HepG2 (cell line): ENCODE data around the gene CHST14. TPM values are rescaled to one million over a fixed set of nuclear protein-coding genes. Genes with fewer than 3 reads are reported as not detected.
A peak's percentile ranks its signal among the peaks of the same experiment; 100 is the strongest.

Experiments used
- ATAC-seq: fragments of 200-7000 bp; cut with Tn5 transposase; 3 replicates; pipeline ENCODE4 v1.9.1; 2020; ENCODE audit warnings: mild to moderate bottlenecking, moderate library complexity
- Bru-seq: library from RNA; stranded (reverse); fragments of 400-500 nt; gene quantifications from one replicate; lab custom pipeline; 2021; lab: Mats Ljungman, UMichigan
- BruChase-seq, 2 experiments: library from RNA; stranded (reverse); fragments of 400-500 nt; gene quantifications; one replicate each; lab custom pipeline; 2021; lab: Mats Ljungman, UMichigan
- BruUV-seq: library from RNA; stranded (reverse); fragments of 400-500 nt; replicated peaks from 2 replicates; lab custom pipeline; 2021; lab: Mats Ljungman, UMichigan
- CTCF ChIA-PET: fragments of 300-600 bp; formaldehyde crosslinking; extraction: SDS; loops from one replicate; lab custom pipeline; 2021; ENCODE audit warnings: low total read pairs, inconsistent platforms, low intra/inter-chr PET ratio; lab: Yijun Ruan, JAX
- POLR2A ChIA-PET: fragments of 350-600 bp; sonication (Branson Sonifier 250); formaldehyde crosslinking; loops from one replicate; lab custom pipeline; 2020; ENCODE audit warnings: antibody characterized with exemption, inconsistent platforms; lab: Yijun Ruan, JAX
- DNase-seq: peaks from one replicate; pipeline ENCODE4 v3.0.0-alpha.2; 2015; ENCODE audit warnings: low spot score
- FAIRE-seq: peaks from 3 replicates; lab custom pipeline; 2011; peaks lifted over from hg19 to GRCh38; lab: Jason Lieb, UNC
- H2AFZ ChIP-seq: one replicate; pipeline ENCODE4 v1.6.1; 2011; ENCODE audit warnings: low read length, inconsistent platforms
- H3K27ac ChIP-seq: fragments of 300-600 bp; 3 replicates; pipeline ENCODE4 v1.8.0; 2011; ENCODE audit warnings: mixed run types, mild to moderate bottlenecking, mixed read lengths, low read length, inconsistent platforms; ENCODE audit not compliant: insufficient read depth; ENCODE audit errors: extremely low read length
- H3K27me3 ChIP-seq, 2 experiments: fragments of 200-600 bp in 1 of 2; 2 replicates in 1 of 2; 3 replicates in 1 of 2; pipeline versions ENCODE4 v1.6.0 to v1.8.0; 2011; ENCODE audit warnings: low read length in 2 of 2, mild to moderate bottlenecking in 2 of 2, moderate library complexity in 2 of 2, inconsistent platforms in 1 of 2; ENCODE audit not compliant: insufficient read depth in 2 of 2, control insufficient read depth in 1 of 2
- H3K36me3 ChIP-seq, 2 experiments: fragments of 200-600 bp in 1 of 2; replicated peaks in 1 of 2; 2 replicates in 1 of 2; 3 replicates in 1 of 2; pipeline versions ENCODE4 v1.5.1 to v1.8.0; 2011; ENCODE audit warnings: low read length in 2 of 2, inconsistent platforms in 1 of 2; ENCODE audit not compliant: insufficient read depth in 2 of 2, control insufficient read depth in 1 of 2
- H3K4me1 ChIP-seq: 2 replicates; pipeline ENCODE4 v1.5.1; 2012; ENCODE audit warnings: low read length, inconsistent platforms; ENCODE audit not compliant: insufficient read depth
- H3K4me2 ChIP-seq: 2 replicates; pipeline ENCODE4 v1.6.0; 2011; ENCODE audit warnings: low read depth, low read length, inconsistent platforms
- H3K4me3 ChIP-seq, 3 experiments: fragments of 200-600 bp in 1 of 3; sonication (generic), shearing (Covaris generic) in 1 of 3; replicated peaks in 1 of 3; 2 replicates each; pipeline ENCODE4 v1.5.1; 2011 to 2016; ENCODE audit warnings: low read length in 3 of 3, inconsistent platforms in 2 of 3, low read depth in 2 of 3, mild to moderate bottlenecking in 2 of 3, control low read depth in 1 of 3, mixed read lengths in 1 of 3; ENCODE audit not compliant: insufficient read depth in 1 of 3
- H3K79me2 ChIP-seq: one replicate; pipeline ENCODE4 v1.6.1; 2011; ENCODE audit warnings: low read length, inconsistent platforms; ENCODE audit not compliant: insufficient read depth
- H3K9ac ChIP-seq: 2 replicates; pipeline ENCODE4 v1.6.0; 2011; ENCODE audit warnings: mild to moderate bottlenecking, low read depth, low read length, inconsistent platforms; ENCODE audit not compliant: insufficient read depth
- H3K9me3 ChIP-seq: 2 replicates; pipeline ENCODE4 v1.5.1; 2012; ENCODE audit warnings: mild to moderate bottlenecking, low read length
- H4K20me1 ChIP-seq: 2 replicates; pipeline ENCODE4 v1.6.0; 2011; ENCODE audit warnings: inconsistent platforms, mild to moderate bottlenecking, low read length, moderate library complexity; ENCODE audit not compliant: insufficient read depth
- AGO2 ChIP-seq: fragments of 200-400 bp; formaldehyde crosslinking; optimal IDR thresholded peaks from 2 replicates; pipeline ENCODE3; 2017; ENCODE audit warnings: mild to moderate bottlenecking, low read depth, low read length, moderate library complexity
- KMT2A ChIP-seq: sonication (generic); formaldehyde crosslinking; IDR thresholded peaks from 2 replicates; pipeline ENCODE4 v1.4.0; 2020; ENCODE audit warnings: missing genetic modification reagents
- NR2F1 ChIP-seq, 2 experiments: fragments of 450-650 bp in 1 of 2; formaldehyde crosslinking in 1 of 2; IDR thresholded peaks; 2 replicates each; pipeline versions ENCODE4 v1.5.0 to v1.6.1; 2016 to 2020; ENCODE audit warnings: mild to moderate bottlenecking in 1 of 2, missing compliant biosample characterization in 1 of 2, missing genetic modification reagents in 1 of 2, moderate library complexity in 1 of 2
- SP1 ChIP-seq, 2 experiments: fragments of 450-650 bp in 1 of 2; sonication (generic) in 1 of 2; formaldehyde crosslinking in 1 of 2; IDR thresholded peaks; 2 replicates each; pipeline versions ENCODE4 v1.4.0 to v1.6.1; 2016 to 2020; ENCODE audit warnings: missing genetic modification reagents in 1 of 2
- ZMYM4 ChIP-seq: sonication (generic); formaldehyde crosslinking; IDR thresholded peaks from 2 replicates; pipeline ENCODE4 v1.8.1; 2023; ENCODE audit warnings: mild to moderate bottlenecking, missing genetic modification reagents
- ZNF430 ChIP-seq: sonication (generic); formaldehyde crosslinking; IDR thresholded peaks from 2 replicates; pipeline ENCODE4 v1.9.0; 2021; ENCODE audit warnings: mild to moderate bottlenecking, missing genetic modification reagents
- ZNF678 ChIP-seq: sonication (generic); formaldehyde crosslinking; IDR thresholded peaks from 2 replicates; pipeline ENCODE4 v1.4.0; 2020; ENCODE audit warnings: mild to moderate bottlenecking, missing genetic modification reagents
- ZNF761 ChIP-seq: sonication (generic); formaldehyde crosslinking; conservative IDR thresholded peaks from 2 replicates; pipeline ENCODE4 v1.4.0; 2020; ENCODE audit warnings: mild to moderate bottlenecking, missing genetic modification reagents
- WGBS: methylation state at CpG from one replicate; pipeline ENCODE4 v1.1.6; 2017; ENCODE audit warnings: low lambda C conversion rate; 5-methylcytosine and 5-hydroxymethylcytosine counted together
- in situ Hi-C: cut with HindIII; loops from 2 replicates; pipeline ENCODE4 v1.10.0; 2017; ENCODE audit warnings: low pct_unique_long_range_greater_than_20kb; ENCODE audit not compliant: extremely low pct_ligation_motif_present
- intact Hi-C: fragments of 100-400 bp; cut with micrococcal nuclease; formaldehyde crosslinking; loops from one replicate; pipeline ENCODE4 v1.10.0; 2022; ENCODE audit not compliant: unreplicated experiment
- long read RNA-seq, 2 experiments: library from RNA in 1 of 2; library from polyadenylated mRNA in 1 of 2; stranded (forward) in 1 of 2; unstranded in 1 of 2; transcript quantifications; one replicate each; pipeline ENCODE4 v2.0.0, GENCODE V29; 2019 to 2022
- polyA minus RNA-seq, 3 experiments: library from RNA; depleted of rRNA, polyadenylated mRNA; stranded (reverse); fragments of >200 nt; gene quantifications; 2 replicates each; pipeline ENCODE4 v1.2.3, GENCODE V29; 2011; ENCODE audit warnings: low replicate concordance in 1 of 3
- polyA plus RNA-seq, 8 experiments: library from polyadenylated mRNA; depleted of rRNA in 3 of 8; stranded (reverse) in 7 of 8; unstranded in 1 of 8; fragments of >200 nt; fragmentation: Illumina TruSeq in 4 of 8; extraction: Trizol in 4 of 8; gene quantifications; 2 replicates each; pipeline versions ENCODE4 v1.2.1 to v1.2.3, GENCODE V29; 2011 to 2016; ENCODE audit warnings: low read depth in 4 of 8, missing spikeins in 1 of 8, mixed read lengths in 1 of 8; ENCODE audit not compliant: insufficient read depth in 1 of 8
- total RNA-seq, 5 experiments: library from RNA; depleted of rRNA; stranded (reverse); fragments of >200 nt; fragmentation: Illumina TruSeq; extraction: Trizol; gene quantifications; 2 replicates each; pipeline ENCODE4 v1.2.3, GENCODE V29; 2016; ENCODE audit warnings: low read depth in 1 of 5
- TF ChIP-seq, protein P1 (sequence below): sonication (generic); formaldehyde crosslinking; IDR thresholded peaks from 2 replicates; pipeline ENCODE4 v1.4.0; 2020; ENCODE audit warnings: missing genetic modification reagents, mild to moderate bottlenecking, borderline replicate concordance
- TF ChIP-seq, protein P2 (sequence below): sonication (generic); formaldehyde crosslinking; IDR thresholded peaks from 2 replicates; pipeline ENCODE4 v1.4.0; 2020; ENCODE audit warnings: mild to moderate bottlenecking, missing genetic modification reagents

The CHST14 gene, protein sequence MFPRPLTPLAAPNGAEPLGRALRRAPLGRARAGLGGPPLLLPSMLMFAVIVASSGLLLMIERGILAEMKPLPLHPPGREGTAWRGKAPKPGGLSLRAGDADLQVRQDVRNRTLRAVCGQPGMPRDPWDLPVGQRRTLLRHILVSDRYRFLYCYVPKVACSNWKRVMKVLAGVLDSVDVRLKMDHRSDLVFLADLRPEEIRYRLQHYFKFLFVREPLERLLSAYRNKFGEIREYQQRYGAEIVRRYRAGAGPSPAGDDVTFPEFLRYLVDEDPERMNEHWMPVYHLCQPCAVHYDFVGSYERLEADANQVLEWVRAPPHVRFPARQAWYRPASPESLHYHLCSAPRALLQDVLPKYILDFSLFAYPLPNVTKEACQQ
- total RNA-seq (2016; rRNA removed; fragmentation: Illumina TruSeq; extraction: Trizol) (6.4 and 12.4 TPM in 2 replicates), polyA plus RNA-seq (2011; rRNA removed) (8.6 and 8.9 TPM in 2 replicates), polyA minus RNA-seq (2011; rRNA and poly(A)+ RNA removed; ENCODE audit: low replicate concordance) (10.7 and 13.2 TPM in 2 replicates), Bru-seq, nascent RNA (percentile 56 among the genes with signal in this experiment), BruChase-seq, experiment 1, labeled RNA remaining after a 6-hour chase (percentile 82 among the genes with signal in this experiment), BruChase-seq, experiment 2, labeled RNA remaining after a 2-hour chase (percentile 67 among the genes with signal in this experiment)
- 1.7 and 1.9 TPM in 2 replicates for total RNA-seq (2016; cell fraction: cytosol; rRNA removed; fragmentation: Illumina TruSeq; extraction: Trizol; ENCODE audit: low read depth)
- total RNA-seq (2016; cell fraction: insoluble cytoplasmic fraction; rRNA removed; fragmentation: Illumina TruSeq; extraction: Trizol), result 5.9 and 12.8 TPM in 2 replicates
- total RNA-seq (2016; cell fraction: membrane; rRNA removed; fragmentation: Illumina TruSeq; extraction: Trizol), result 6.3 and 7.3 TPM in 2 replicates
- total RNA-seq (2016; cell fraction: nucleus; rRNA removed; fragmentation: Illumina TruSeq; extraction: Trizol), result 12.7 and 15.0 TPM in 2 replicates
- 9.6 and 9.8 TPM in 2 replicates for polyA plus RNA-seq (2011; cell fraction: cytosol; rRNA removed)
- polyA plus RNA-seq (2011; cell fraction: nucleus; rRNA removed), result 4.4 and 4.5 TPM in 2 replicates
- polyA plus RNA-seq (2012), result 9.6 and 9.8 TPM in 2 replicates
- polyA plus RNA-seq (2016; cell fraction: cytosol; fragmentation: Illumina TruSeq; extraction: Trizol; ENCODE audit: low read depth), result 3.1 and 3.8 TPM in 2 replicates
- 10.8 and 12.3 TPM in 2 replicates for polyA plus RNA-seq (2016; cell fraction: insoluble cytoplasmic fraction; fragmentation: Illumina TruSeq; extraction: Trizol; ENCODE audit: low read depth)
- 6.3 and 7.2 TPM in 2 replicates for polyA plus RNA-seq (2016; cell fraction: membrane; fragmentation: Illumina TruSeq; extraction: Trizol; ENCODE audit: low read depth)
- polyA plus RNA-seq (2016; cell fraction: nucleus; fragmentation: Illumina TruSeq; extraction: Trizol; ENCODE audit: insufficient read depth, low read depth), result 35.3 and 38.8 TPM in 2 replicates
- 7.1 and 8.4 TPM in 2 replicates for polyA minus RNA-seq (2011; cell fraction: cytosol; rRNA and poly(A)+ RNA removed)
- 3.0 and 3.2 TPM in 2 replicates for polyA minus RNA-seq (2011; cell fraction: nucleus; rRNA and poly(A)+ RNA removed)
- long read RNA-seq, experiment 1, transcript CHST14-201 (1 exons, 3,574 nt), result major isoform, 5 of 5 reads
- long read RNA-seq, experiment 1, partial matches to known transcripts, result 0 of 5 reads
- long read RNA-seq, experiment 1, other reads (novel, unspliced or antisense), result 0 of 5 reads
- long read RNA-seq, experiment 2, transcript CHST14-201 (1 exons, 3,574 nt), result major isoform, 64 of 64 reads
- long read RNA-seq, experiment 2, partial matches to known transcripts, result 0 of 64 reads
- long read RNA-seq, experiment 2, other reads (novel, unspliced or antisense), result 0 of 64 reads

DNA sequence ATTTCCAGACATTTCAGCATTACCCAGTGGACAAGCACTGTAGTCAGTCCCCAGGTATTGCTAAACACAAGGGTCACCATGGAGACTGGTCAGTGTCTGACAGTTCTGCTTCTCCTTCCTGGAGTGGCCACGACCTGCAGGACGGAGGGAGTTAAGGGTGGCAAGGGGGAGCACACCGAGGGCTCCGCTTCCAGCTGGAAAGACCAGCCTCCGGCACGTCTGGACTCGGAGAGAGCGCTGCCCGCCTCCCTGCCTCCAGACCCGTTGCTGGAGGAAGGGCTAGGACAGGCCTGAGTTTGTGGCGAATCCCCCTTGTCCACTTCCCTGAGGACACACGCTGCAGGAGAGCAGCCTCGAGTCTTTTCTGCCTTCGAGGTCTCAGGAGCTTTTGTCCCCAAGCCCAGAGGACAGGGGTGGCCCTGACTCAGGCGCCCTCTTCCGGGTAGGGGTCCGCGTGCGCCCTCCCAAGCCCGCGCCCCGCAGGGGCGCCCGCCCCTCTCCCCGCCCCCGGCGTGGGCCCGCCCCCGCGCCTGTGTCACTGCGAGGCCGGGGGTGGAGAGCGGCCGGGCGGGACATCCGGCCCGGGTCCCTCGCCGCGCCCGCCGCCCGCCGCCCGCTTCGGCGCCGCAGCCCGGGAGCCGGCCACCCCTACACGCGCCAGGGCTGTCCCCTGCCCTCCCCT lies at the start of gene CHST14:
Gene CHST14 (plus strand): TSS at position 562 of the 682 bp plus-strand sequence. CDS start 230 bp downstream, outside the sequence.
- intact Hi-C loops, result loop anchor here (5.0 kb wide), 1 partner anchor 37 kb away; no protein-coding TSS in a partner anchor
- POLR2A ChIA-PET, result interaction anchor here (0.6 to 1.8 kb wide), 5 partner anchors 18 to 230 kb away, joined by 3 to 8 read pairs (median 4); partner anchors contain the start of gene BAHD1
- TF ChIP-seq SP1 (IDR thresholded peaks at IDR 0.05) (no peak), SP1 (CRISPR knock-in tag; IDR thresholded peaks at IDR 0.05) (no peak), ZNF761 (no peak), ZNF430 (CRISPR knock-in tag) (no peak), ZNF678 (CRISPR knock-in tag) (no peak), AGO2 (no peak), KMT2A (no peak), NR2F1 (CRISPR knock-in tag; IDR thresholded peaks at IDR 0.05) (no peak), ZMYM4 (no peak)
- TF ChIP-seq, protein P1, sequence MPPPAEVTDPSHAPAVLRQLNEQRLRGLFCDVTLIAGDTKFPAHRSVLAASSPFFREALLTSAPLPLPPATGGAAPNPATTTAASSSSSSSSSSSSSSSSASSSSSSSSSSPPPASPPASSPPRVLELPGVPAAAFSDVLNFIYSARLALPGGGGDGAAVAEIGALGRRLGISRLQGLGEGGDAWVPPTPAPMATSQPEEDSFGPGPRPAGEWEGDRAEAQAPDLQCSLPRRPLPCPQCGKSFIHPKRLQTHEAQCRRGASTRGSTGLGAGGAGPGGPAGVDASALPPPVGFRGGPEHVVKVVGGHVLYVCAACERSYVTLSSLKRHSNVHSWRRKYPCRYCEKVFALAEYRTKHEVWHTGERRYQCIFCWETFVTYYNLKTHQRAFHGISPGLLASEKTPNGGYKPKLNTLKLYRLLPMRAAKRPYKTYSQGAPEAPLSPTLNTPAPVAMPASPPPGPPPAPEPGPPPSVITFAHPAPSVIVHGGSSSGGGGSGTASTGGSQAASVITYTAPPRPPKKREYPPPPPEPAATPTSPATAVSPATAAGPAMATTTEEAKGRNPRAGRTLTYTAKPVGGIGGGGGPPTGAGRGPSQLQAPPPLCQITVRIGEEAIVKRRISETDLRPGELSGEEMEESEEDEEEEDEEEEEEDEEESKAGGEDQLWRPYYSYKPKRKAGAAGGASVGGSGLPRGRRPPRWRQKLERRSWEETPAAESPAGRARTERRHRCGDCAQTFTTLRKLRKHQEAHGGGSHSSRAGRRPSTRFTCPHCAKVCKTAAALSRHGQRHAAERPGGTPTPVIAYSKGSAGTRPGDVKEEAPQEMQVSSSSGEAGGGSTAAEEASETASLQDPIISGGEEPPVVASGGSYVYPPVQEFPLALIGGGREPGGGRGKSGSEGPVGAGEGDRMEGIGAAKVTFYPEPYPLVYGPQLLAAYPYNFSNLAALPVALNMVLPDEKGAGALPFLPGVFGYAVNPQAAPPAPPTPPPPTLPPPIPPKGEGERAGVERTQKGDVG (CRISPR knock-in tag), result no peak
- TF ChIP-seq, protein P2, sequence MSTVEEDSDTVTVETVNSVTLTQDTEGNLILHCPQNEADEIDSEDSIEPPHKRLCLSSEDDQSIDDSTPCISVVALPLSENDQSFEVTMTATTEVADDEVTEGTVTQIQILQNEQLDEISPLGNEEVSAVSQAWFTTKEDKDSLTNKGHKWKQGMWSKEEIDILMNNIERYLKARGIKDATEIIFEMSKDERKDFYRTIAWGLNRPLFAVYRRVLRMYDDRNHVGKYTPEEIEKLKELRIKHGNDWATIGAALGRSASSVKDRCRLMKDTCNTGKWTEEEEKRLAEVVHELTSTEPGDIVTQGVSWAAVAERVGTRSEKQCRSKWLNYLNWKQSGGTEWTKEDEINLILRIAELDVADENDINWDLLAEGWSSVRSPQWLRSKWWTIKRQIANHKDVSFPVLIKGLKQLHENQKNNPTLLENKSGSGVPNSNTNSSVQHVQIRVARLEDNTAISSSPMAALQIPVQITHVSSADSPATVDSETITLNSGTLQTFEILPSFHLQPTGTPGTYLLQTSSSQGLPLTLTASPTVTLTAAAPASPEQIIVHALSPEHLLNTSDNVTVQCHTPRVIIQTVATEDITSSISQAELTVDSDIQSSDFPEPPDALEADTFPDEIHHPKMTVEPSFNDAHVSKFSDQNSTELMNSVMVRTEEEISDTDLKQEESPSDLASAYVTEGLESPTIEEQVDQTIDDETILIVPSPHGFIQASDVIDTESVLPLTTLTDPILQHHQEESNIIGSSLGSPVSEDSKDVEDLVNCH (CRISPR knock-in tag), result no peak

More for the DNA sequence above, at the start of gene CHST14:
- Histone ChIP-seq H3K27me3 (peaks cover 0 to 7% of the 10 kb centered on the region in 2 experiments; a peak in 1 of 5 replicates), H3K9ac (peak within 1 kb of the TSS; percentile 71), H4K20me1 (no peaks in the 10 kb centered on the region), H3K4me2 (peak within 1 kb of the TSS; percentile 97), H3K4me3 (peak within 1 kb of the TSS; percentile 81 to 89 (median 89)), H3K9me3 (no peaks in the 10 kb centered on the region), H3K27ac (peak within 1 kb of the TSS; percentile 80), H3K4me1 (peaks cover 29% of the 10 kb centered on the region), H3K79me2 (no peaks in the 10 kb centered on the region), H3K36me3 (peaks cover 3 to 5% of the 10 kb centered on the region in 2 experiments; a peak in 4 of 5 replicates), H2AFZ (no peak within 1 kb of the TSS)
- CTCF ChIA-PET, result no interaction called here
- in situ Hi-C loops, result no loop called here
- DNase-seq, result peak; percentile 56
- FAIRE-seq, result peak; percentile 73
- ATAC-seq, result peak; percentile 82
- TSS peak; percentile 84 for BruUV-seq
- 0% methylated on average over 5 of the region's 52 CpGs for WGBS
